A673 (cell line): Measurements from ENCODE around the gene OBSCN.

ENCODE experiments used
- CTCF ChIP-seq: fragments of 300-800, 200-600 bp; sonication (generic); conservative IDR thresholded peaks from 2 replicates; pipeline ENCODE4 v1.5.1; 2017; ENCODE audit warnings: low read depth, mild to moderate bottlenecking, antibody characterized with exemption, low read length, moderate library complexity, mixed read lengths
- EZH2 ChIP-seq: fragments of 200-600 bp; sonication (generic); IDR thresholded peaks from 2 replicates; pipeline ENCODE4 v1.6.1; 2017; ENCODE audit warnings: borderline replicate concordance, low read depth, mild to moderate bottlenecking, mixed read lengths, antibody characterized with exemption, low read length; ENCODE audit not compliant: poor library complexity, severe bottlenecking

DNA sequence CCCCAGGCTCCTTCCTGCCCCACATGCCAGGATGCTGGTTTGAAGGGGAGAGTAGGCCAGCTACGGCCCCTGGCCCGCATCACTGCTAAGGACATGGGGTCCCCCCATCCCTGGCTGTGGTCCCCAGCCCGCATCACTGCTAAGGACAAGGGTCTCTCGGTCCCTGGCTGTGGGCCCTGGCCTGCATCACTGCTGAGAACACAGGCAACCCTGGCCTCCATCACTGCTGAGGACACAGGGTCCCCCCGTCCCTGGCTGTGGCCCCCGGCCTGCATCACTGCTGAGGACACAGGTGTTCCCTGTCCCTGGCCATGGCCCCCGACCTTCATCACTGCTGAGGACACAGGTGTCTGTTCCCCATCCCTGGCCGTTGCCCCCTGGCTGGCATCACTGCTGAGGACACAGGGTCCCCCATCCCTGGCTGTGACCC is 448 bp upstream of the OBSCN start:
- TF ChIP-seq CTCF, result no peak
- TF ChIP-seq EZH2, result no peak
